Activated CD8-positive, alpha-beta T cell treated with anti-CD3 and anti-CD28 coated beads for 36 hours (primary cell): ENCODE results near the gene LLGL1. TPM values are rescaled to one million over a fixed set of nuclear protein-coding genes. Genes with fewer than 3 reads are reported as not detected.

ENCODE experiments used
- ATAC-seq: fragments of 200-7000 bp; cut with Tn5 transposase; one replicate; pipeline ENCODE4 v1.10.0; 2021; ENCODE audit warnings: mild to moderate bottlenecking, moderate library complexity
- CTCF ChIA-PET: fragments of 350-600 bp; sonication (Branson Sonifier 250); formaldehyde crosslinking; loops from one replicate; lab custom pipeline; 2021; ENCODE audit warnings: antibody characterized with exemption; lab: Charles Lee
- POLR2A ChIA-PET: fragments of 350-600 bp; sonication (Branson Sonifier 250); formaldehyde crosslinking; loops from one replicate; lab custom pipeline; 2021; ENCODE audit warnings: antibody characterized with exemption; lab: Charles Lee
- DNase-seq: peaks from one replicate; pipeline ENCODE4 v3.0.0-alpha.2; 2020
- H3K27ac Mint-ChIP-seq: one replicate; pipeline ENCODE4 v1.8.0; 2021; ENCODE audit warnings: mild to moderate bottlenecking, mixed read lengths
- H3K27me3 Mint-ChIP-seq: one replicate; pipeline ENCODE4 v1.8.0; 2021; ENCODE audit warnings: mixed read lengths
- H3K36me3 Mint-ChIP-seq: one replicate; pipeline ENCODE4 v1.8.0; 2021; ENCODE audit warnings: low read depth, mixed read lengths
- H3K4me1 Mint-ChIP-seq: one replicate; pipeline ENCODE4 v1.8.0; 2021; ENCODE audit warnings: low read depth, mixed read lengths
- H3K4me3 Mint-ChIP-seq: one replicate; pipeline ENCODE4 v1.8.0; 2021; ENCODE audit warnings: mild to moderate bottlenecking, moderate library complexity, mixed read lengths
- H3K9me3 Mint-ChIP-seq: one replicate; pipeline ENCODE4 v1.8.0; 2021; ENCODE audit warnings: mixed read lengths
- intact Hi-C: fragments of 100-400 bp; cut with micrococcal nuclease; formaldehyde crosslinking; loops from one replicate; pipeline ENCODE4 v1.10.0; 2022
- total RNA-seq, 2 experiments: library from RNA; stranded (reverse); gene quantifications; one replicate each; pipeline ENCODE4 v1.2.3, GENCODE V29; 2021
- TF ChIP-seq, protein P1 (sequence below): fragments of 200-600 bp; IDR thresholded peaks from one replicate; pipeline ENCODE4 v1.8.0; 2022; ENCODE audit warnings: antibody characterized with exemption, mild to moderate bottlenecking

The LLGL1 gene
- total RNA-seq, 2 experiments from 2014 or later: 15.1 to 17.6 TPM

DNA sequence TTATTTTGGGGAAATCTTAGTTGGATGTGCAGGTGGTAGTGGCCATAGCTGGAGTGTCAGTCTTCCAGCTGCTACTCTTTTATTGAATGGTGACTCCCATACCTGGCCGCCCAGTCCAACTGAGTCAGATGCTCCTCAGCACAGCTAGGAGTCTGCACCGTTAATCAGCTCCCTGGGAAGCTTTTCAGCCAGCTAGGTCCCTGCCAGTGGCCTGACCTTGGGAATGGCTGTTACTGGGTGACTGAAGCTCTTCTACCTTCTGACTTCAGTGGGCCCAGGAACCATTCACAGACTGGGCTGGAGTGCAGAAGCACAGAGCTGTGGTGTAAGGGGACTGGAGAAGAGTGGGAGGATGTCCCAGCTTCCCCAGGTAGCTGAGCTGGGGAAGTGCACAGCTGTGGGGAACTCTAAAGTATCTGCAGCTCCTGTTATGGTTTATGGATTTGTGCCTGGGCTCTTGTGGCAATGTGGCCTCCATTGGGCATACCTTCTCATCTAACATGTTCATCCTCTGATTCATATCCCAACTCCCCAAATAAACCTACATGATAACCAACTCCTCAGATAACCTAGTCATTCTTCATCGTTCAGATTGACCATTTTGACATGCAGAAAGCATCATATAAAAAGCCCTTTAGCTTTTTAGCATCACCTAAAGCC is 27.8 kb upstream of the LLGL1 start:
- POLR2A ChIA-PET: interaction anchor here (0.6 to 0.8 kb wide), 2 partner anchors 14 to 43 kb away, joined by 3 to 4 read pairs; partner anchors contain the start of gene ALKBH5
- no peaks in the 10 kb centered on the region for H3K9me3 Mint-ChIP-seq
- no peaks in the 10 kb centered on the region for H3K27me3 Mint-ChIP-seq
- ATAC-seq (no peak), DNase-seq (no peak)
- CTCF ChIA-PET: interaction anchor here (0.9 to 1.9 kb wide), 5 partner anchors 9 to 57 kb away, joined by 3 to 5 read pairs (median 4); partner anchors contain the start of gene ALKBH5
- intact Hi-C loops: no loop called here
- TF ChIP-seq, protein P1, sequence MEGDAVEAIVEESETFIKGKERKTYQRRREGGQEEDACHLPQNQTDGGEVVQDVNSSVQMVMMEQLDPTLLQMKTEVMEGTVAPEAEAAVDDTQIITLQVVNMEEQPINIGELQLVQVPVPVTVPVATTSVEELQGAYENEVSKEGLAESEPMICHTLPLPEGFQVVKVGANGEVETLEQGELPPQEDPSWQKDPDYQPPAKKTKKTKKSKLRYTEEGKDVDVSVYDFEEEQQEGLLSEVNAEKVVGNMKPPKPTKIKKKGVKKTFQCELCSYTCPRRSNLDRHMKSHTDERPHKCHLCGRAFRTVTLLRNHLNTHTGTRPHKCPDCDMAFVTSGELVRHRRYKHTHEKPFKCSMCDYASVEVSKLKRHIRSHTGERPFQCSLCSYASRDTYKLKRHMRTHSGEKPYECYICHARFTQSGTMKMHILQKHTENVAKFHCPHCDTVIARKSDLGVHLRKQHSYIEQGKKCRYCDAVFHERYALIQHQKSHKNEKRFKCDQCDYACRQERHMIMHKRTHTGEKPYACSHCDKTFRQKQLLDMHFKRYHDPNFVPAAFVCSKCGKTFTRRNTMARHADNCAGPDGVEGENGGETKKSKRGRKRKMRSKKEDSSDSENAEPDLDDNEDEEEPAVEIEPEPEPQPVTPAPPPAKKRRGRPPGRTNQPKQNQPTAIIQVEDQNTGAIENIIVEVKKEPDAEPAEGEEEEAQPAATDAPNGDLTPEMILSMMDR: no peak
- H3K4me1 Mint-ChIP-seq: peaks cover 52% of the 10 kb centered on the region
- H3K36me3 Mint-ChIP-seq: peaks cover 41% of the 10 kb centered on the region
- H3K4me3 Mint-ChIP-seq: no peak overlapping the region
- H3K27ac Mint-ChIP-seq: peak overlapping the region; percentile 40

DNA sequence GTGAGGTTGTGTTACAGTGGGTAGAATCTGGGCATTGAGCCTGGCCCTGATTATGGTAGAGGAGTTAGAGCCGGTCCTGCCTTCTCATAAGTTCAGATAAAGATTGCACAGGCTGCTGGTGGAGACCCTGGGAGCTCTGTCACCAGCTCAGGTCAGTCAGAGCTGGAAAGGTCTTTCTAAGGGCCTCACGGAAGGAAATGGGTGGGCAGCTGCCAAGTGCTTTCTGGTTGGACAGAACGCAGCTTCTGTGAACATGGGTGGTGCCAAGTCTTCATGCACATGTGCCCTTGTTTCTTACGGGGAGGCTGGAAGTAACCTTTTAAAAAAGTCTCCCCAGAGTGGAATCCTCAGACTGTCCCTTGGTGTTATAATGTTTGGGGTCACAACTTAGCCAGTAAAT is 26.9 kb upstream of the LLGL1 start:
- POLR2A ChIA-PET: no interaction called here

DNA sequence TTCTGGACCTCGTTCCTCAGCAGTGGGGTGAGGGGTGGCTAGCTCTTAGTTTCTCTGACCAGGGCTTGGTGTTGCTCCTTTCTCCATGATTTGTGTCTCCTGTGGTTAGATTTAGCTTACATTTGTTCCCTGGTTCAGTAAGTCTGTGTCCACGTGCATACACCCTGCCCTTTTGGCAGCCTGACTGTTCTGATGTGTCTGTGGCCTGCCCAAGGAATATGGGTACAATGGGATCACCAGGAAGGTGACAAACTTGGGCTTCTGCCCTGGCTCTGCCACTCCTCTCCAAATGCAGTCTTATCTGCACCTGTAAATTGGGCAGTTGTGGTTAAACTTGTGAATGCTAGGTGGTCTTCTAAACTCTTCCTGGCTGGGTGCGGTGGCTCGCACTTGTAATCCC is 24.3 kb upstream of the LLGL1 start:
- ChIA-PET CTCF (interaction anchor here (1.3 to 2.7 kb wide), 3 partner anchors 11 to 16 kb away, joined by 4 to 10 read pairs (median 5); no protein-coding TSS in a partner anchor), POLR2A (interaction anchor here (0.6 kb wide), 1 partner anchor 29 kb away, joined by 3 read pairs; no protein-coding TSS in a partner anchor)
- no peak for DNase-seq
- Mint-ChIP-seq H3K27ac (no peak overlapping the region), H3K4me3 (no peak overlapping the region), H3K9me3 (no peaks in the 10 kb centered on the region), H3K27me3 (no peaks in the 10 kb centered on the region), H3K36me3 (peaks cover 28% of the 10 kb centered on the region), H3K4me1 (peaks cover 33% of the 10 kb centered on the region)
- intact Hi-C loops: no loop called here
- ATAC-seq: no peak
- TF ChIP-seq, protein P1: no peak

More for the DNA sequence above, 26.9 kb upstream of the LLGL1 start:
- Mint-ChIP-seq H3K36me3 (peaks cover 43% of the 10 kb centered on the region), H3K4me1 (peaks cover 48% of the 10 kb centered on the region), H3K27me3 (no peaks in the 10 kb centered on the region), H3K27ac (peak overlapping the region; percentile 40), H3K4me3 (no peak overlapping the region), H3K9me3 (no peaks in the 10 kb centered on the region)
- CTCF ChIA-PET: interaction anchor here (1.6 kb wide), 1 partner anchor 14 kb away, joined by 4 read pairs; the partner anchor contains the start of gene ALKBH5
- TF ChIP-seq, protein P1: no peak
- no peak for DNase-seq
- intact Hi-C loops: no loop called here
- no peak for ATAC-seq

DNA sequence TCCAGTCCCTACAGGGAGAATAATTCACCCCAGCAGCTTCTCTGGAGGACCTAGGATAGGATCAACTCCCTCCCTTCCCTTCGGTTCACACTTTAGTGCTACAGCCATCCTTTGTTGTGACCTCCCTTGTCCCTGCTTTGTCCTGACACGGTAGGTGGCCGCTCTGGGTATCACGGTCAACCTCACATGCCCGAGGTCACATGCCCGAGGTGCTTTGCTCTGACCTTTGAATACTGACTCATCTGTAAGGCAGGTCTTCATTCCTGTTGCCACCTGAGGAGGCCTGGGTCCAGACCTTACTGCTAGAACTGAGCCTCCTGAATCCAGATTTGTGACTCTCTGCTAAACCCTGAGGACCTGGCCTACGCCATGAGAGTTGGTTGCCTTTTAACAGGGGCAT is 22.1 kb upstream of the LLGL1 start:
- H3K27me3 Mint-ChIP-seq: no peaks in the 10 kb centered on the region
- H3K4me1 Mint-ChIP-seq: peaks cover 16% of the 10 kb centered on the region
- CTCF ChIA-PET: interaction anchor here (2.2 to 2.8 kb wide), 2 partner anchors 13 kb away, joined by 8 to 12 read pairs; no protein-coding TSS in a partner anchor
- TF ChIP-seq, protein P1: no peak
- intact Hi-C loops: no loop called here
- POLR2A ChIA-PET: no interaction called here
- ATAC-seq: peak; percentile 17
- peaks cover 22% of the 10 kb centered on the region for H3K36me3 Mint-ChIP-seq
- DNase-seq: no peak
- H3K27ac Mint-ChIP-seq: peak overlapping the region; percentile 9
- no peaks in the 10 kb centered on the region for H3K9me3 Mint-ChIP-seq
- no peak overlapping the region for H3K4me3 Mint-ChIP-seq

DNA sequence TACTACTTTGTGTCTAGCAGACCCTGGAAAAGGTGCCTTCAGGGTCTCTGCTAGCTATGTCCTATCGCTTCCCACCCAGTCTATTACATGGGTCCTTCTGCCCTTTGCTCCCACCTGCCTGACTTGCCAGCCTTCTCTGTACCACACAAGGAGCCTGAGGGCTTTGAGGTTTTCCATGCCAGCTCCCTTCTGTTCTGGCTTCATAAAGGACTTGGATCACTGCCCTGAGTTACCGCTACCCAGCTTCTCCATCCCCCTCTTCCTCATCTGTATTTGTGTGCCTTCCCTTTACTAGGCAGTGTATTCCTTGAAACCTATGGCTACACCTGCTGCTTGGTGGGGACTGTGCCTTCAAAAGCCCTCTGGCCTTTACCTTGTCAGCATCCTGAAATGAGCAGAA is 19.6 kb upstream of the LLGL1 start:
- ATAC-seq (no peak), DNase-seq (no peak)
- CTCF ChIA-PET: interaction anchor here (1.0 to 2.8 kb wide), 4 partner anchors 10 to 65 kb away, joined by 3 to 12 read pairs (median 4); partner anchors contain the start of gene ALKBH5
- Mint-ChIP-seq H3K27me3 (no peaks in the 10 kb centered on the region), H3K4me1 (peaks cover under 1% of the 10 kb centered on the region), H3K9me3 (no peaks in the 10 kb centered on the region), H3K27ac (peak overlapping the region; percentile 39), H3K36me3 (peaks cover 40% of the 10 kb centered on the region), H3K4me3 (no peak overlapping the region)
- intact Hi-C loops: no loop called here
- POLR2A ChIA-PET: interaction anchor here (1.4 kb wide), 2 partner anchors 9 kb away, joined by 3 read pairs; no protein-coding TSS in a partner anchor
- TF ChIP-seq, protein P1: no peak
